NCI-H1417 (cell line): Measurements from ENCODE around the gene CRISPLD2.
"Not testable (repeated sequence)": the region's sequence is repeated elsewhere in the genome, so short reads cannot be mapped to it uniquely, and the experiment has no call there.

ENCODE experiments used
- DNase-seq, 3 experiments: peaks; one replicate each; lab custom pipeline; 2025; lab: John Stamatoyannopoulos, UW

CRISPLD2 gene

GRCh38 chr16:84822990-84823389 is 3.2 kb downstream of the CRISPLD2 start:
- no peak for DNase-seq

GRCh38 chr16:84823484-84823883 is 3.7 kb downstream of the CRISPLD2 start:
- no peak for DNase-seq

DNA sequence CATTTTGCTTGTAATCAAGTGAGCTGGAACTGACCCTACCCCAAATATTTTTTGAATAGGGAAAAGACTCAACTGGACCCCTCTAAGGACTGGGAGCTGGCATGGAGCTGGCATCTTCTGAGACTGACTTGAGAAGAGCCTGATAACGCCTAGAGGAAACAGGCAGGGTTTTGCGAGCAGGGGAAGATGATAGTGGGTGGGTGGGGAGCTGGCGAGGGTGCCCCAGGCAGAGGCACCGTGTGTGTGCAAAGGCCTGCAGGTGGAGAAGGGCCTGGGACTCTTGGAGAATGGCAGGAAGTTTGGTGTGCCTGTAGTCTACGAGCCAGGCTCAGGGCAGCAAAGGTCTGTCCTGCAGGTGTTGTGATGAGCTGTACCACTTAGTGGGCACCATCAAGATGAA is 4.1 kb downstream of the CRISPLD2 start:
- DNase-seq, result no peak

GRCh38 chr16:84825896-84826557 is 6.2 kb downstream of the CRISPLD2 start:
- DNase-seq, result no peak

DNA sequence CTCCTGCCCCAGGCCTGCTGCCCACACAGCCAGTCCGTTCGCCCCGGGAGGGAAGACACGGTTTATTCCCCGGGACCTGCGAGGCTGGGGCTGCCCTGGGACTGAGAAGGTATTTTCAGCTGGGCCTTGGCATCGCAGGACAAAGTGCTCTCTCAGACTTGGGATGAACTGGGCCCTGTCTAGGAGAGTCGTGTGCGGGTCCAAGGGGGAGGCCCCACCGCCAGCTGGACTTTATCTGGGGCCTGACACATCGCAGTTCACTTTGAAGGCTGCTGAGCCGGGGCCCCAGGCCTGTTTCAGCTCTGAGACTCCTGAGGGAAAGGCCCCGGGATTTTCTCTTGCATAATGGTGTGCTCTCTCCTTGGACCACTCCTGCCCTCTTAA is 6.8 kb downstream of the CRISPLD2 start:
- DNase-seq, result no peak

DNA sequence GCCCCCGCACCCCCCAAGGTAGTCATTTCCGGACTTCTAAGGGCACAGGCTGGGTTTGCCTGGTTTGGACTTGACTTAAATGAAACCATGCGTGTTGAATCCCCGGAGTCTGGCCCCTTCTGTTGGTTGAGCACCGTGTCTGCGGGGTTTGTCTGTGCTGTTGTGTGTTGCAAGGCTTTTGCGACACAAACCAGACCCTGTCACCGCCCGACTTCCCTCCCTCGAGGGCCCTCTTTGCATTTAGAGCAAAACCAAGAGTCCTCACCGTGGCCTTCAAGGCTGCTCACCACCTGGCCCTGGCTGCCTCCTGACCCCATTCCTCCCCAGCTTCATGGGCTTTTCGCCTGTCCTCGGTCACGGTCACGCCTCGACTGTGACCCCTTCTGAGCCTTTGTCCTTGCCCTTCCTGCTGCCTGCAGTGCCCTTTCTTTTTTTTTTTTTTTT is 7.4 kb downstream of the CRISPLD2 start:
- peak in 1 of 3 experiments; percentile 17 for DNase-seq

- DNase-seq, result peak in 1 of 3 experiments; percentile 33
Observed at GRCh38 chr16:84827897-84828296, 8.1 kb downstream of the CRISPLD2 start.

DNA sequence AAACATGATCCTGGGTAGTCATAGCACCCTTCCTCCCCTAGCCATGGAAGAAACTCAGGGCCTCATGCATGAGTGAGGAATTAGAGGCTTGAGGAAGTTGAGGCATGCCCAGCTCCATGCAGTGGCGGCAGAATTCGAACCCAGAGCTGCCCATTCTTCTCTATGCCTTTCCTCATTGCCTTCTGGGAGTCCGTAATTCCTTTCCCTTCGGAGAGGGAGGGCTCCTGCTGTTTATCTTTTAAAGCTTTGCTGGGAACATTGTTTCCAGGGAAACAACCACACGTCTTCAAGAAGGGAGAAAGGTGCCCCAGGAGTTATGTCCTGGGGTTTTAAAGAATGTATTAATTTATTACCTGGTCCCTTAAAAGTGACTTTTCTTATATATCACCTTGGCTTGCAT is 8.5 kb downstream of the CRISPLD2 start:
- DNase-seq, result no peak

DNA sequence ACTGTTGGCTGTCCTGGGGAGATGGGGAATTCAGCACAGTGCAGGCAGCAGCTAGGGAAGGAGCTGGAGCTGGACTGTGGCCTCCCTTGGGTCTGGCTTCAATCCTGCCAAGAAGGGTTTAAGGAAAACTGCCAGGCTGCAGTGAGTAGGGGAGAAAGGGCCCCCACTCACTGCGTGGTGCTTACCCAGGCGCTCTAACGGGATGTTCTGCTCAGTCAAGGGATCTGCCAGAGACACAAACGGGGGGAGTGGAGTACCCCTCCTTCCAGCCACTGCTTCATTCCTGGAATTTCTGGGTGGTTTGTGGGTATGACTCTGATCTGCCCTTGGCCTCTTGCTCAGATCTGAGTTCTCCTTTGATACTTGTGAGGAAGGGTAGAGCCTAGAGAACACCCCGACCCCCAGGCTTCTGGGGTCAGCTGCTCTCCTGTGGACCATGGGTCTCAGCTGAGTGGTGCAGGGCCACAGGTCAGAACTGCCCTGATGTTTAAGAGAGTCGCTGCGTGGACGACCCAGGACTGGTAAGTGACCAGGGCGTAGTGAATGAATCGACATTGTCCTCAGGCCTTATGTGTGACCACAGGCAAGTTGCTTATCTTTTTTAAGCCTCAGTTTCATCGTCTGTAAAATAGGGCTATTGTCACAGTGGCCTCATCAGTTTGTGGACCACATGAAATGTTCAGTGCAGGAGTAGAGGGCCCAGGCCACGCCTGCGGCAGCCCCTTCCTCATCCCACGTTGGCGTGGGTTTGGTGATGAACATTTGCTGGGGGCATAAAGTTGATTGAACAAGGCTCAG is 9.6 kb downstream of the CRISPLD2 start:
- no peak for DNase-seq

- no peak for DNase-seq
Observed at GRCh38 chr16:84830765-84831384, 11.1 kb downstream of the CRISPLD2 start.

- not testable (repeated sequence) for DNase-seq
Observed at GRCh38 chr16:84831728-84832127, 11.9 kb downstream of the CRISPLD2 start.

DNA sequence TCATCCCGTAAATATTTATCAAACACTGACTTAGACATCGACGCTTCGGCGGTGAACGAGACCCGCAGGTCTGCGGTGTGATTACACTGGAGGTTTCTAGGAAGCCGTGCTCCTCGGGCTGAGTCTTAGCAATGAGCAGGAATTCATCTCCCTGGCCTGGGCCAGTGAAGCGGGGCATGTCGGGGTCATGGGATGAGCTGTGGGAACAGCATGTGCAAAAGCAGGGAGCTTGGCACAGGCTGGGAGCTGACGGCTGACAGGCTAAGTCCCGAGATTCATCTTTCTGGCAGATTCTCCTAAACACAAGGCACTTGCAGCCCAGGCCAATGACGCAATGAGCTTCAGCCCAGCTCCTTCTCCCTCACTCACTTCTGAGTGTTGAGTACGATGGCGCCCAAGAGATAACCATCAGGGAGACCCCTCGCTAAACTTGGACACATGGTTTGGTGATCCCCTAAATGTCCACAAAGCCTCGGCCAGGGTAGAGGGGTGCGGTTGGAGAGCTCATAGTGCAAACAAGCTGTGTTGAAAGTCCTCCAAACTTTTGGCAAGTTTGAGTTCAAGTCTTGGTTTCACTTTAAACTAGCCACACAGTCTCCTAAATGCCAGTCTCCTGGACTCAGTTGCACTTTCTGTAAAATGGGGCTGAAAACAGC is 12.8 kb downstream of the CRISPLD2 start:
- DNase-seq, result no peak

DNA sequence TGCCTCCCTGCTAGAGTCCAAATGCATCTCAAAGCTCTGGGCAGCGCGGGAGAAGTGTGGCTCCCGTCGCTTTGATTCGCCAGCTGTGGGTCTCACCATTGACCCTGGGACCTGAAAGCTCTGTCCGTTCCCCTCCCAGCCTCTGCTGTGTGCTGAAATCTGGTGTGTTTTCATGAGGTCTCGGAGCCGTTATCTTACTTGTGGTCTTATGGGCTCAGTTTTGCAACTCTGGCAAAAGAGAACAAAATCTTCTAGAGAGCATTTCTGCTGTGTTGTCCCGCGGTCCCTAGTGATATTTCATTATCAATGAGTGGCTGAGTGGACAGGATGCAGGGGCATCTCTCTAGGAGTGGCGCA is 13.3 kb downstream of the CRISPLD2 start:
- DNase-seq, result no peak

GRCh38 chr16:84833542-84834402 is 14.0 kb downstream of the CRISPLD2 start:
- no peak for DNase-seq

GRCh38 chr16:84834403-84834772 is 14.6 kb downstream of the CRISPLD2 start:
- DNase-seq, result no peak

DNA sequence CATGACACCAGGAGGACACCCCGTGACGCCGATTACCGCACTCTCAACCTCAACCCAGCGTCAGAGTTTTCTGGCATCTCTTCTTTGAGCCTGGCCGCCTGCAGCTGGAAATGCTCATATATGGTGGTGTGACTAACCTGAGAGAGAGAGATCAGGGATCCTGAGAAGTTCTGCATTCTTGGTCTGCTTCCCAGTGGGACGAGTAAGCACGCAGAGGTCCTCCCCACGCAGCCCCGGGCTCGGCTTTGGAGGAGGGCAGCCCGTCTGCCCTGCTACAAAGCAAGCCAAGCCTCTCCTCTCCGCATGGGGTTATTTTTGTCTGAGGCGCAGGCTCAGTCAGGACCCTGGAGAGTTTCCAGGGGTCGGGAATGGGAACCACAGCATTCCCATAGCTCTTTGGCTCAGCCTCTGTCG is 16.5 kb downstream of the CRISPLD2 start:
- DNase-seq, result no peak

GRCh38 chr16:84836967-84837366 is 17.2 kb downstream of the CRISPLD2 start:
- no peak for DNase-seq

GRCh38 chr16:84838383-84838948 is 18.7 kb downstream of the CRISPLD2 start:
- DNase-seq, result no peak

- peak in 1 of 3 experiments; percentile 15 for DNase-seq
Observed at GRCh38 chr16:84839054-84839453, 19.3 kb downstream of the CRISPLD2 start.

GRCh38 chr16:84839956-84840355 is 20.2 kb downstream of the CRISPLD2 start:
- DNase-seq, result no peak
